ENCODE results near the gene ADAR.
A peak's percentile ranks its signal among the peaks of the same experiment; 100 is the strongest.

ADAR gene

DNA sequence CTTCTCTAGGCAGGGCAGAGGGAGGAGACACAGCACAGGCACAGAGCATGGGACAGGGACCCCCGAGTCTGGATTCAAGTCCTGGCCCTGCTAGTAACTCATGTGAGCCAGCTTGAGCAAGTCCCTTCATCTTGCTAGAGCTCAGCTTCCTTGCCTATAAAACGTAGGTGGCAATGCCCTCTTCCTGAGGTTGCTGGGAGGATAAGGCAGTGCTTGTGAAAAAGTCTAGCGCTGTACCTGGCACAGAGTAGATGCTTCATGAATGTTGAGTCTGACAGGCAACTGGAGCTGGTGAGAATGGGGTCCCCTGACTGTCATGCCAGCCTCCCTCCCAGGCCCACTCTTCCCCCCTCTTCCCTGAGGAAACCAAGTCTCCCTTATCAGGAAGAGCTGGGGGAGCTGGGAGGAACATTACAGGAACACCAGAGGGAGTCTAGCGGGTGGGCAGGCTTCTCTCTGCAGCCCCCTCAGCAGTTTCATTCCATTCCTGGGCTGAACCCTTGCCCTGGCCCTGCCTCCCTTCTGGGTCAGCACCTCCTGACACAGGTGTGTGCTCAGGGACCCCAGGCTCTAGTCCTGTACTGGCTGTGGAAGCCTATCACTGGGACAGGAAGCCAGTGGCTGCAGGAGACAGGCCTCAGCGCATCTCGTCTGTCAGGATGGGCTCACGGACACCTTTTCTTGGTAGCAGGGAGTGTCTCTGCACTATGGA is 30.5 kb downstream of the ADAR start:
- TF ChIP-seq POLR2A (IDR thresholded peaks at IDR 0.05; ENCODE audit: extremely low read depth, insufficient read length): no peak
- no peak for TF ChIP-seq MYC (IDR thresholded peaks at IDR 0.05; ENCODE audit: low read depth, low read length)
- TF ChIP-seq CTCF (IDR thresholded peaks at IDR 0.05; ENCODE audit: low read depth, low read length): no peak
- H3K4me3 ChIP-seq (ENCODE audit: low read depth, low read length): no peak overlapping the region
- DNase-seq (ENCODE audit: low read depth): no peak

DNA sequence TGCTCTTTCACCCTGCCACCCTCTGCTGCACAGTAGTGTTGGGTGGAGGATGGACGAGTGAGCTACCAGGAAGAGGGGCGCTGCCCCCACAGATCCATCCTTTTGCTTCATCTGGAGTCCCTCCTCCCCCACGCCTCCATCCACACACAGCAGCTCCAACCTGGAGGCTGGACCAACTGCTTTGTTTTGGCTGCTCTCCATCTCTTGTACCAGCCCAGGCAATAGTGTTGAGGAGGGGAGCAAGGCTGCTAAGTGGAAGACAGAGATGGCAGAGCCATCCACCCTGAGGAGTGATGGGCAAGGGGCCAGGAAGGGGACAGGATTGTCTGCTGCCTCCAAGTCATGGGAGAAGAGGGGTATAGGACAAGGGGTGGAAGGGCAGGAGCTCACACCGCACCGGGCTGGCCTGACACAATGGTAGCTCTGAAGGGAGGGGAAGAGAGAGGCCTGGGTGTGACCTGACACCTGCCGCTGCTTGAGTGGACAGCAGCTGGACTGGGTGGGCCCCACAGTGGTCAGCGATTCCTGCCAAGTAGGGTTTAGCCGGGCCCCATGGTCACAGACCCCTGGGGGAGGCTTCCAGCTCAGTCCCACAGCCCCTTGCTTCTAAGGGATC is 31.9 kb downstream of the ADAR start:
- TF ChIP-seq CTCF (IDR thresholded peaks at IDR 0.05; ENCODE audit: low read depth, low read length) (no peak), MYC (IDR thresholded peaks at IDR 0.05; ENCODE audit: low read depth, low read length) (no peak), POLR2A (IDR thresholded peaks at IDR 0.05; ENCODE audit: extremely low read depth, insufficient read length) (no peak)
- TF ChIP-seq, protein P1, sequence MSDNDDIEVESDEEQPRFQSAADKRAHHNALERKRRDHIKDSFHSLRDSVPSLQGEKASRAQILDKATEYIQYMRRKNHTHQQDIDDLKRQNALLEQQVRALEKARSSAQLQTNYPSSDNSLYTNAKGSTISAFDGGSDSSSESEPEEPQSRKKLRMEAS (IDR thresholded peaks at IDR 0.05; ENCODE audit: low read depth, low read length): no peak
- DNase-seq (ENCODE audit: low read depth): no peak
- no peak overlapping the region for H3K4me3 ChIP-seq (ENCODE audit: low read depth, low read length)

DNA sequence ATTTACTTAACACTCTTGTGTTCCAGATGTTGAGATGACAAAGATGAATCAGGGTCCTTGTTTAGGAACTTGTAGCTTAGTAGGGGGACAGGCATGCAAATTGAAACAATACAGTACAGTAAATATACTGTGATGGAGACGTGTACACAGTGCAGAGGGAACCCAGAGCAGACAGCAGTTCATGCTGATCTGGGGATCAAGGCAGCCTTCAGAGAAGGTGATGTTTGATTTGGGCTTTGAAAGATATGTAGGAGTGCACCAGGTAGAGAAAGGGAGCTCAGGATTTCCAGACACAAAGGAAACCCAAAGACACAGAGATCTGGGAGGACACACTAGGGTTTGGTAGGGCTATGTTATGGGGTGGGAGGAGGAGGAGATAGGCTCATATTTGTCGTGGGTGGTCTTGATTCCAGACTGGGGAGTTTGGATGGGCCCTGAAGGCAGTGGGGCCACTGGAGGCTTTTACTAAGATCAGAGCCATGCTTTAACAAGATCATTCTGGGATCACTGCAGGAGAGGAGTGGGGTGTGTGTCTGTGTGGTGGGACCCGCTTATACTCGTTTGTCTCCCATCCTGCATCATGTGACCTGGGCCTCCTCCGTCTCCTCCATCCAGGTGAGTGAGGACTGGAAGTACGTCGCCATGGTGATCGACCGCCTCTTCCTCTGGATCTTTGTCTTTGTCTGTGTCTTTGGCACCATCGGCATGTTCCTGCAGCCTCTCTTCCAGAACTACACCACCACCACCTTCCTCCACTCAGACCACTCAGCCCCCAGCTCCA is 32.6 kb downstream of the ADAR start:
- no peak for DNase-seq (ENCODE audit: low read depth)
- no peak overlapping the region for H3K4me3 ChIP-seq (ENCODE audit: low read depth, low read length)
- TF ChIP-seq POLR2A (IDR thresholded peaks at IDR 0.05; ENCODE audit: extremely low read depth, insufficient read length) (no peak), MYC (IDR thresholded peaks at IDR 0.05; ENCODE audit: low read depth, low read length) (no peak), CTCF (IDR thresholded peaks at IDR 0.05; ENCODE audit: low read depth, low read length) (no peak)
- TF ChIP-seq, protein P1 (IDR thresholded peaks at IDR 0.05; ENCODE audit: low read depth, low read length): no peak

DNA sequence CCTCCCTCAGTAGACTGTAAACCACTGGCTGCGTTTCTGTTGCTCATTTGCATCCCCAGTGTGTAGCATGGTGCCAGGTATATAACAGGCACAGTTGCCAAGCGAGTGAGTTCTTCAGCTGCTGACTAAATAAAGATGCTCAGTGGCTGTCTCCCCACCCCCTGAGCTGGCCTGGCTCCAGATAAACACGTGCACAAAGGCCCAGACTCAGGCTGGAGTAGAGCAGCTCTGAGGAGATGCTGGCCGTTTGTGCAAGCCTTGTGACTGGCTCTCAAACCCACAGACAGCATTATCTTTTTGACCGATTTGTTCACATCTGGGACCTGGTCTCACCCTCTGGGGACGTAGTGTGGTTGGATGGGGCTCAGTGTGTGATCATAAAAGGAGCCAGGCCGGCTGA is 33.3 kb downstream of the ADAR start:
- DNase-seq (ENCODE audit: low read depth): peak; percentile 34
- TF ChIP-seq, protein P1 (IDR thresholded peaks at IDR 0.05; ENCODE audit: low read depth, low read length): no peak
- TF ChIP-seq CTCF (IDR thresholded peaks at IDR 0.05; ENCODE audit: low read depth, low read length) (no peak), POLR2A (IDR thresholded peaks at IDR 0.05; ENCODE audit: extremely low read depth, insufficient read length) (no peak), MYC (IDR thresholded peaks at IDR 0.05; ENCODE audit: low read depth, low read length) (no peak)
- no peak overlapping the region for H3K4me3 ChIP-seq (ENCODE audit: low read depth, low read length)

DNA sequence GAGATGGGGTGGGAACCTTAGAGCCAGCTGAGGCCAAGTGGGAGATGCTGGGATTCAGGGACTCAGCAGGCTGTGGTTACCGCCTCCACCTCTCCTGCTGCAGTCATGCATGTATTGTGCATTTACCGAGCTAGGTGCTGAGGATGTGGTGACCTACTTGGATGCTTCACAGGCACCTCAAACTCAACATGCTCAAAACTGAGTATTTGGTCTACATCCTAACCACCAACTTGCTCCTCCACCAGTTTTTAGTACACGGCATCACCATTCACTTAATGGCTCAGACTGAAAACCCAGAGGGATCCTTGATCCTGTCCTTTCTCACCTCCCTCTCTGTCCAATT is 34.8 kb downstream of the ADAR start:
- TF ChIP-seq, protein P1 (IDR thresholded peaks at IDR 0.05; ENCODE audit: low read depth, low read length): no peak
- no peak for TF ChIP-seq MYC (IDR thresholded peaks at IDR 0.05; ENCODE audit: low read depth, low read length)
- no peak for TF ChIP-seq CTCF (IDR thresholded peaks at IDR 0.05; ENCODE audit: low read depth, low read length)
- no peak for TF ChIP-seq POLR2A (IDR thresholded peaks at IDR 0.05; ENCODE audit: extremely low read depth, insufficient read length)
- H3K4me3 ChIP-seq (ENCODE audit: low read depth, low read length): no peak overlapping the region
- no peak for DNase-seq (ENCODE audit: low read depth)

Measured in NB4 (cell line).